LNCaP clone FGC (cell line): ENCODE results near the gene CPEB3.
"Not testable (repeated sequence)": the region's sequence is repeated elsewhere in the genome, so short reads cannot be mapped to it uniquely, and the experiment has no call there.

Source experiments
- DNase-seq: peaks from one replicate; pipeline ENCODE4 v3.0.0-alpha.2; 2011; ENCODE audit warnings: low read depth
- H3K4me3 ChIP-seq: 2 replicates; pipeline ENCODE4 v1.5.1; 2011; ENCODE audit warnings: mild to moderate bottlenecking, low read depth, low read length, control low read depth
- TF ChIP-seq, protein P1 (sequence below): IDR thresholded peaks from 2 replicates; pipeline ENCODE4 v1.5.1; 2012; ENCODE audit warnings: mild to moderate bottlenecking; ENCODE audit not compliant: control insufficient read depth, insufficient read depth; ENCODE audit errors: extremely low read depth

The CPEB3 gene

DNA sequence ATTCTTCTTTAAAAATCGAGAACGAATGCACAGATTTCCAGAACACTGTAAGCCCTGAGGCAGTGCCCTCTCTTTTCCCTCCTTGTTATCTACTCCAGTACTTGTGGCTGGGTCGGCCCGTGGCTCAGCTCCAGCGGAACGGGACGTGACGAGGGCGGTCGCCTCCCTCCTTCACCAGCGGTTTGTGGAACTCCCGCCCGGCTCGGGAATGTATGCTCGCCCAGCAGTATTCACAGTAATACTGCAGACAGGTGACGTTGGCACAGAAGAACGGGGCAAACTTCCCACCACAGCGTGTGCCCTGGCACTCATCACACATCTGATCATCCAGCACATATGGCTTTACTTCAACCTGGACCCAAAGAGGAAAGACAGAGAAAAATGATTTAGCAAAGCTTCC is 238.8 kb downstream of the CPEB3 start:
- TF ChIP-seq, protein P1, sequence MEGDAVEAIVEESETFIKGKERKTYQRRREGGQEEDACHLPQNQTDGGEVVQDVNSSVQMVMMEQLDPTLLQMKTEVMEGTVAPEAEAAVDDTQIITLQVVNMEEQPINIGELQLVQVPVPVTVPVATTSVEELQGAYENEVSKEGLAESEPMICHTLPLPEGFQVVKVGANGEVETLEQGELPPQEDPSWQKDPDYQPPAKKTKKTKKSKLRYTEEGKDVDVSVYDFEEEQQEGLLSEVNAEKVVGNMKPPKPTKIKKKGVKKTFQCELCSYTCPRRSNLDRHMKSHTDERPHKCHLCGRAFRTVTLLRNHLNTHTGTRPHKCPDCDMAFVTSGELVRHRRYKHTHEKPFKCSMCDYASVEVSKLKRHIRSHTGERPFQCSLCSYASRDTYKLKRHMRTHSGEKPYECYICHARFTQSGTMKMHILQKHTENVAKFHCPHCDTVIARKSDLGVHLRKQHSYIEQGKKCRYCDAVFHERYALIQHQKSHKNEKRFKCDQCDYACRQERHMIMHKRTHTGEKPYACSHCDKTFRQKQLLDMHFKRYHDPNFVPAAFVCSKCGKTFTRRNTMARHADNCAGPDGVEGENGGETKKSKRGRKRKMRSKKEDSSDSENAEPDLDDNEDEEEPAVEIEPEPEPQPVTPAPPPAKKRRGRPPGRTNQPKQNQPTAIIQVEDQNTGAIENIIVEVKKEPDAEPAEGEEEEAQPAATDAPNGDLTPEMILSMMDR = no peak
- H3K4me3 ChIP-seq = no peak overlapping the region
- DNase-seq = no peak

DNA sequence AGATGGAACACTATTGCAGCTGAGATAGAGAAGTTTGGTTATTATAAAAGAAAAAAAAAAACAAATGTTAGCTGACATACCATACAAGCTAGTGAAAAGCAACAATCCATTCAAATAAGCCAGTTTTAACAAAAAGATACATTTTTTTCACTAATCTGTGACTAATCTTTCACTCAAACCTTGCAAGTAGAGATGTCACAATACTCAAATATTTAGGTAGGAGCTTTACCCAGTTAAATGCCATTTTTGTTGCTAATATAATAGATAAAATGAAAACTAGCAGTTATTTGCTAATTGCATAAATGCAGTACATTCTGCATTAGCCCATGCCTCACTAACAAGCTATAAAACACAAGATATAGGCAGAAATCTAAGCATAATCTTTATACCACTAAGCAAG is 243.7 kb downstream of the CPEB3 start:
- TF ChIP-seq, protein P1 = no peak
- no peak overlapping the region for H3K4me3 ChIP-seq
- DNase-seq = no peak

DNA sequence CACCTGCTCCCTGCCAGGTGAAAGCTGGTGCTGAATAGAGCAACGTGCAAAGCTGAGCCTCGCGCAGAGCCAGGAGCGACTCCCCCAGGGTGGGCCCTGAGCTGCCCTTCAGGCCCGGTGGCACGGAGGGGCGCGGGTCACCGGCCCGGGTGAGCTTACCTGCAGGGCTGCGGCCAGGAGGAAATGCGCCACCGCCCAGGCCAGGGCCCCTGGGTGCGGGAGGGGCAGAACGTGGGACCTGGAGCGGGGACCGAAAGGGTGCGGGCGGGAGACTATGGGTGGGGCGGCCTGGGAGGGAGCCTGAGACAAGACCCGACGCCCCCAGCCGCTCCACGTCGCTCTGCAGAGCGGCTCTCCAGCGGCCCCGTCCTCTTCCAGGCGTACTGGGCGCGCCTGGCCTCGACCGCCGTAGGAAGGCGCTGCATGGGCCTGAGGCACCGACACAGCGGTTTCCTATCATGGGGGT is 245.2 kb downstream of the CPEB3 start:
- H3K4me3 ChIP-seq = no peak overlapping the region
- DNase-seq = no peak
- TF ChIP-seq, protein P1 = no peak

DNA sequence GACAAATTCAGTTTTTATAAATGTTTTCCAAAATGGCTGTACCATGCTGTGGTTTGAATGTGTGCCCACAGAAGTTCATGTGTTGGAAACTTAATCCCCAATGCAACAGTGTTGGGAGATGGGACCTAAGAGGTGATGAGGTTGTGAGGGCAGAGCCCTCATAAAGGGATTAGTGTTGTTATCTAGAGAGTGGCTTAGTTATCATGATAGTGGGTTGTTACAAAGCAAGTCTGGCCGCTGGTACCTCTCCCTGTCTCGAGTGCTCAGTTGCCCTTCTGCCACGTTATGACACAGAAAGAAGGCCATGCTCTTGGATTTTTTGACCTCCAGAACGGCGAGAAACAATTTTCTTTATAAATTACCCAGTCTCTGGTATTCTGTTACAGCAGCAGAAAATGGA is 248.3 kb downstream of the CPEB3 start:
- TF ChIP-seq, protein P1 = no peak
- no peak for DNase-seq
- no peak overlapping the region for H3K4me3 ChIP-seq

DNA sequence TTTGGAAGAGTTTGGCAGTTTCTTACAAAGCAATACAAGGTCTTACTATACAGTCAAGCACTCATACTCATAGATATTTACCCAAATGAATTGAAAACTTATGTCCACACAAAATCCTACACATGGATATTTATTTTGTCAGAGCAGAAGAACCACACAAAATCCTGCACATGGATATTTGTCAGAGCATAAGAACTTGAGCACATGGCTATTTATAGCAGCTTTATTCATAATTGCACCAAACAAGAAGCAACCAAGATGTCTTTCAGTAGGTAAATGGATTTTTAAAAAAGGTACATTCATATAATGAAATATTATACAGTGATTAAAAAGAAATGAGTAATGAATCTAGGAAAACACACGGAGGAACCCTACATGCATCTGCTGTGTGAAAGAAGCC is 251.9 kb downstream of the CPEB3 start:
- TF ChIP-seq, protein P1 = no peak
- no peak overlapping the region for H3K4me3 ChIP-seq
- DNase-seq = no peak

DNA sequence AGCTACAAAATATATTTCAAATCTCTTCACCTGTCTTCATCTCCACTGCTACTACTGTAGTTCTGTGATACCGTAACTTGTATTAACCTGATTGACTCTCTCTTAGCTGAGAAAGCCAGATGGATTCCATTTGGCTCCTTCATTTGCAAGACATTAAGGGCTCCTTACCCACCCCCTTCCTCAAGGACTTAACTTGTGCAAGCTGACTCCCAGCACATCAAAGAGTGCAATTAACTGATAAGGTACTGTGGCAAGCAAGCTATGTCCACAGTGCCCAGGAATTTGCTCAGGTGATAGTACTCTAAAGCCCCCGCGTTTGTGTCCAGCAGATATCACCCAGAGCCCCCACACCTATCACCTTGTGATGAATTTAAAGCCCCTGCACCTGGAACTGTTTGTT is 257.8 kb downstream of the CPEB3 start:
- not testable (repeated sequence) for DNase-seq

DNA sequence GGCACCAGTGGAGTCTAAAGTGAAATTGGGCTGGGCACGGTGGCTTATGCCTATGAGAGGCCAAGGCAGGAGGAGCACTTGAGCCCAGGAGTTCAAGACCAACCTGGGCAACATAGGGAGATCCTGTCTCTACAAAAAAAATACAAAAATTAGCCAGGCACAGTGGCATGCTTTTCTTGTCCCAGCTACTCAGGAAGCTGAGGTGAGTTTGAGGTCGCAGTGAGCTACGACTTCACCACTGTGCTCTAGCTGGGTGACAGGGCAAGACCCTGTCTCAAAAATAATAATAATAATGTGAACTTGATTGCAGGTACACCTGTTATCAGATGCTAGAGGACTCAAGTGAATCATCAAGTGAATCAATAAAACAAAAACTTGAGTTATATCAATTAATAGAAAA is 259.3 kb downstream of the CPEB3 start:
- TF ChIP-seq, protein P1 = no peak
- DNase-seq = no peak
- H3K4me3 ChIP-seq = no peak overlapping the region

More for the DNA sequence above, 257.8 kb downstream of the CPEB3 start:
- H3K4me3 ChIP-seq = not testable (repeated sequence)
